Cardiac muscle cell (in vitro differentiated cells and primary cell): Measurements from ENCODE around the gene ZYX. TPM values are rescaled to one million over a fixed set of nuclear protein-coding genes. Genes with fewer than 3 reads are reported as not detected.

Experiments used
- DNase-seq, 2 donors: peaks; one replicate each; pipeline versions ENCODE4 v3.0.0 to v3.0.0-alpha.2; 2010 to 2017; ENCODE audit warnings: low read depth in 1 of 2, low spot score in 1 of 2
- H3K27ac ChIP-seq: fragments of 200-600 bp; sonication (generic); 2 replicates; pipeline ENCODE4 v1.5.1; 2016
- H3K27me3 ChIP-seq: fragments of 200-600 bp; sonication (generic); 2 replicates; pipeline ENCODE4 v1.6.0; 2016; ENCODE audit warnings: control low read depth
- H3K36me3 ChIP-seq: fragments of 200-600 bp; sonication (generic); 2 replicates; pipeline ENCODE4 v1.5.1; 2016; ENCODE audit warnings: control low read depth
- H3K4me1 ChIP-seq: fragments of 200-600 bp; sonication (generic); 2 replicates; pipeline ENCODE4 v1.8.1; 2017; ENCODE audit warnings: low read depth, mild to moderate bottlenecking, mixed run types
- H3K4me3 ChIP-seq: fragments of 200-600 bp; sonication (generic); 2 replicates; pipeline ENCODE4 v1.5.1; 2016; ENCODE audit warnings: mild to moderate bottlenecking
- H3K9me3 ChIP-seq: fragments of 200-600 bp; sonication (generic); 2 replicates; pipeline ENCODE4 v1.5.1; 2017; ENCODE audit warnings: low read depth, mild to moderate bottlenecking, control low read depth
- CTCF ChIP-seq: IDR thresholded peaks from 2 replicates; pipeline ENCODE4 v1.5.1; 2012; ENCODE audit warnings: low read depth, mild to moderate bottlenecking, low read length
- polyA plus RNA-seq: library from polyadenylated mRNA; unstranded; fragments of >200 nt; fragmentation: Nextera tagmentation; extraction: Ambion mirVana; gene quantifications from 2 replicates; pipeline ENCODE4 v1.2.1, GENCODE V29; 2016
- total RNA-seq: library from RNA; depleted of rRNA; stranded (reverse); fragments of >200 nt; gene quantifications from 2 replicates; pipeline ENCODE4 v1.2.3, GENCODE V29; 2016

Gene ZYX
- total and polyA plus RNA-seq, 2 experiments from 2014 or later = 57.2 to 98.4 TPM

GRCh38 chr7:143384148-143384547, 3.0 kb downstream of the ZYX start:
- Histone ChIP-seq H3K36me3 (peaks cover 12% of the 10 kb centered on the region), H3K27ac (no peak overlapping the region), H3K4me3 (no peak overlapping the region), H3K4me1 (peaks cover 13% of the 10 kb centered on the region), H3K27me3 (no peaks in the 10 kb centered on the region), H3K9me3 (no peaks in the 10 kb centered on the region)
- no peak for TF ChIP-seq CTCF
- DNase-seq = peak in 1 of 2 donors; percentile 70

- Histone ChIP-seq H3K4me1 (peaks cover 5% of the 10 kb centered on the region), H3K27me3 (no peaks in the 10 kb centered on the region), H3K4me3 (no peak overlapping the region), H3K27ac (no peak overlapping the region), H3K9me3 (no peaks in the 10 kb centered on the region), H3K36me3 (peaks cover 20% of the 10 kb centered on the region)
- DNase-seq = peak in 1 of 2 donors; percentile 81
- no peak for TF ChIP-seq CTCF
Measured at GRCh38 chr7:143384661-143385631, 3.8 kb downstream of the ZYX start.

- TF ChIP-seq CTCF = no peak
- peaks cover 5% of the 10 kb centered on the region for H3K4me1 ChIP-seq
- DNase-seq = peak in 1 of 2 donors; percentile 68
- no peak overlapping the region for H3K4me3 ChIP-seq
- no peak overlapping the region for H3K27ac ChIP-seq
- no peaks in the 10 kb centered on the region for H3K27me3 ChIP-seq
- H3K36me3 ChIP-seq = peaks cover 27% of the 10 kb centered on the region
- H3K9me3 ChIP-seq = no peaks in the 10 kb centered on the region
Measured at GRCh38 chr7:143385891-143386781, 5.0 kb downstream of the ZYX start.

DNA sequence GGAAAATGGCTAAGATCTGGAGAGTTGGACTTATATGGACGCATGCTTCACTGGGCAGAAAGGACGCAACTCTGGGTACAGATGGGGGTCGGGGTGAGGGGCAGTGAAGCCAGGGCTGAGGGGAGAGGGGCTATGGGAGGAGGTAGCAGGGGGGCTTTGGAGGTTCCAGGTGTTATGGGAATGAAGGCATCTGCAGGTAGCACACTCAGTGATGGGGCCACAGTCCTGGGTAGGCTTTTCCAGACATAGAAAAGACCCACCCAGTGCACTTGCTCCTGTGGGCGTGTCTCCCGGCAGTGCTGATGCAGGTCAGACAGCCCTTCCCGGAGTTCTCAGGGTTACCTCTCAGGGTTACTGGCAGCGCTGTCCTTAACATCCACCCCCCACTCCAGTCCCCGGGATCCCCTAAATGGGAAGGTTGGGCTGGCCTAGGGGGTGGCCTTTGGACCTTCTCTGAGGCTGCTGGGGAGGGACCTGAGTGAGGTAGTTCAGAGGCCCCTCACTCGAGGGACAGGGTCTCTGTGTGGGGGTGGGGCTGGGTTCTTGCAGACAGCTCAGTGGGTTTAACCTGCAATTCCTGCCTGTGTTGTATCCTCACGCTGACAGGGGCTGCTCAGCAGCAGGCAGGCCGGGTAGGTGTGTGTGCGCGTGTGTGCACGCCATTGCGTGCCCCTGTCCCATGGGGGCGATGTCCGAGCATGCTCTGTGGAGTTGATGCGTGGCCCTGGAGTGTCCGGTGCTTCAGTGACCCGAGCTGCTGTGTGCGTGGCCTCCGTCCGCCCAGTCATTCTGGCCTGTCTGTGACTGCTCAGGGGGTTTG, 6.2 kb downstream of the ZYX start:
- no peak overlapping the region for H3K4me3 ChIP-seq
- H3K4me1 ChIP-seq = peaks cover 5% of the 10 kb centered on the region
- peak in 1 of 2 donors; percentile 18 for DNase-seq
- peaks cover 27% of the 10 kb centered on the region for H3K36me3 ChIP-seq
- no peak overlapping the region for H3K27ac ChIP-seq
- H3K9me3 ChIP-seq = no peaks in the 10 kb centered on the region
- no peaks in the 10 kb centered on the region for H3K27me3 ChIP-seq
- TF ChIP-seq CTCF = peak; percentile 12

DNA sequence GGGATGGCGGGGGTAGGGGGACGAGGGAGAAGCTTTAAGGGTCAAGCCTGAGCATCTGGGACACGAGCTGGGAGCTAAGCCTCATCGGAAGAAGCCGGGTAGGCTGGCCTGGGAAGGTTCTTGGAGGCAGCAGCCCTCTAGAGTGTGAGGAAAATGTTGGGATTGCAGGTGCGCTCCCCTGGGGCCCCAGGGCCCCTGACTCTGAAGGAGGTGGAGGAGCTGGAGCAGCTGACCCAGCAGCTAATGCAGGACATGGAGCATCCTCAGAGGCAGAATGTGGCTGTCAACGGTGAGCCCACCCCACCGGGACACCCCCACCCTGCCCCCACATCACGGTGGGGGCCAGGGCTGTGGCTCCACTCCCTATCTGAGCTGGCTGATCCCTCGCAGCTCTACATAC, 6.9 kb downstream of the ZYX start:
- no peak for TF ChIP-seq CTCF
- no peak for DNase-seq
- H3K9me3 ChIP-seq = no peaks in the 10 kb centered on the region
- no peak overlapping the region for H3K27ac ChIP-seq
- H3K27me3 ChIP-seq = no peaks in the 10 kb centered on the region
- H3K4me1 ChIP-seq = peaks cover 5% of the 10 kb centered on the region
- no peak overlapping the region for H3K4me3 ChIP-seq
- peaks cover 27% of the 10 kb centered on the region for H3K36me3 ChIP-seq
